ENCODE measurements around the gene APCDD1L.
A peak's percentile ranks its signal among the peaks of the same experiment; 100 is the strongest.
"Not testable (repeated sequence)": the region's sequence is repeated elsewhere in the genome, so short reads cannot be mapped to it uniquely, and the experiment has no call there.

Gene APCDD1L

DNA sequence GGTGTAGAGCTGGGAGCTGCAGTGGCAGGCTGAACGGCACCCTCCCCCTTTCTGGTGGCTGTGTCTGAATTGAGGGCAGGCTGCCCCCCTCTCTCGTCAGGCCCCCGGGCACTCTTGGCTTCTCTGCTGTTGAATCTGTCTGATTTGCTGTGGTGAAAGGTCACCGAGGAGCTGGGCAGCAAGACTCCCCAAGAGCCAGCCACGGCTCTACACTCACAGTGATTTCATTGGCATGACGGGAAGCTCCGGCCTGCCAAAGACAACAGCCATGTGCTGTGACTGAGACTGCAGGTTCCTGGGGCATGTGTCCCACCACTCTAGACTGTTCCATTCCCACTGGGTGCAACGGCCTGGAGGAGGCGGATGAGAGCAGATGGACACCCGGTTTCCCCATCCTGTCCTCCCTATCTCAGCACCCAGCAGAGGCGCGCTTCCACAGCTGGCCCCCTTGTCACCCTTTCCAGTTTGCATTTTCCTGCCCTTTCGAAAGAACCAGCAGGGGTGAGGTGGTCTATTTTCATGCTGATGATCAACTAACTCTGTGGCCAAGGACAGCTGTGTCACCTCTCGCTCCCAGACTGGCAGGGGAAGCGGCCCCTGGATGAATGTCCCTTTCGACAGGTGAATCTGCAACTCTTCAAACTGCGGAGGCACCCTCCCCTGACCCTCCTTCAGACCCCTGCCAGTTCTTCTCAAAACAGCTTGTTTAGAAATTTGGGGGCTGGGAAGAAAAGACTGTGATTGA is 2.2 kb downstream of the APCDD1L start:
- no peak for DNase-seq

- no peak for DNase-seq
Measured at GRCh38 chr20:58511861-58512260, 3.3 kb downstream of the APCDD1L start.

GRCh38 chr20:58511364-58511763 is 3.8 kb downstream of the APCDD1L start:
- peak; percentile 19 for DNase-seq

GRCh38 chr20:58510921-58511320 is 4.3 kb downstream of the APCDD1L start:
- DNase-seq = no peak

DNA sequence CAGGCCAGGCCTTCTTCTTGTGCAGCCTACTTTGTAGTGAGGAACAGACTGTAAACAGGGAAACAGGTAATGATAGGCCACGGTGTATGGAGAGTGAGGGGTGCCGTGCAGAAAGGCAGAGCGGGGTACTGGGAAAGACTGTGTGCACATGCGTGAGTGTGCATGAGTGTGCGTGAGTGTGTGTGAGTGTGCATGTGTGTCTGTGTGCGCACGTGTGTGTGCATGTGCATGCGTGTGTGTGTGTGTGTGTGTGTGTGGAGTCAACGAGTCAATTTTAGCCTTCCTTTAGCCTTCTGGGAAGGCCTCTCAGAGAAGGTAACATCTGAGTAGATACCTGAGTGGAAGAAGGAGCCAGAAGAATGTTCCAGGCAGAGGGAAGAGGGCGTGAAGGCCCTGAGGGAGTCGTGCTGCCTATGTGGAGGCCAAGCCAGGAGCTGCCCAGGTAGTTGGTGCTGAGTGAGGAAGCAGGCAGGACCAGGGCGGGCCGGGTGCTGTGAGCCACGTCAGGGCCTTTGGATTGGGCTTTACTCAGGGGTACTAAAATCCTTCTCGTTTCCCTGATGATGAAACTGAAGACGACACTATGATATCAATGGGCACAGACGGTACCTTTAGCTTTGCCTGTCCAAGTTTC is 6.3 kb downstream of the APCDD1L start:
- no peak for DNase-seq

GRCh38 chr20:58506999-58507398 is 8.2 kb downstream of the APCDD1L start:
- not testable (repeated sequence) for DNase-seq

DNA sequence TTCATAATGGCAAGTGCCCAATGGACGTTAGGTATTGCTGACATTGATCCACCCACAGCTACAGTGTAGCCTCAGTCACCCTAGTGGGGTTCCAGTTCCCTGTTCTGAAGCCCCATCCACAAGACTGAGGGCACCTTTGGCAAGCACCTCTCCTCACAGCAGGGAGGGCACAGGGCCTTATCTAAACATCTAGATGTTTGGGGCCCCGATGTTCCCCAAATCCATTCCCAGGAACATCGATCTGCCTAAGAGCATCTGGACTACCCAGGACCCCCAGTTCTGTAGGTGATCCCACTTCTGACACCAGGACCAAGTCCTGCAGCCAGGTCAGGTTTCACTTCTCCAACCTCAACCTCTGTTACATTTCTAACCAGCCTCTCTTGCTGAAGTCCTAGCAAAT is 10.6 kb downstream of the APCDD1L start:
- DNase-seq = no peak

DNA sequence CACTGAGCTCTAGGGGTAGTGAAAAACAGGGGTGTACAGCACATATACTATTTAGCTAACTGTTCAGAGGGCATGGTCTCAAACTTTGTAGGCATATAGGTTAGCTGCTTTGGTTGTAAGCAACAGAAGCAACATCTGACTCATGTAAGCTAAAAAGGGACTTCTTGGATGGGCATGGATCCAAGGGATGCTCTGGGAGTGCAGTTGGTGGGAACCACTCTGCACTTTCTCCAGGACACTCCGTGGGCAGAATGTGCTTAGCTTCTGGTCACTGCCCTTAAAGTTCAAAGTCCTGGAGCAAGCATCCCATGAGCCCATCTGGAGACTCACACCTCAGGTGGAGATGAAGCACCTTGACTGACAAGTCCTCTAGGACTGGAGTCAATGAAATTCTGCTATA is 11.5 kb downstream of the APCDD1L start:
- no peak for DNase-seq

GRCh38 chr20:58500256-58500655 is 14.9 kb downstream of the APCDD1L start:
- DNase-seq = no peak

DNA sequence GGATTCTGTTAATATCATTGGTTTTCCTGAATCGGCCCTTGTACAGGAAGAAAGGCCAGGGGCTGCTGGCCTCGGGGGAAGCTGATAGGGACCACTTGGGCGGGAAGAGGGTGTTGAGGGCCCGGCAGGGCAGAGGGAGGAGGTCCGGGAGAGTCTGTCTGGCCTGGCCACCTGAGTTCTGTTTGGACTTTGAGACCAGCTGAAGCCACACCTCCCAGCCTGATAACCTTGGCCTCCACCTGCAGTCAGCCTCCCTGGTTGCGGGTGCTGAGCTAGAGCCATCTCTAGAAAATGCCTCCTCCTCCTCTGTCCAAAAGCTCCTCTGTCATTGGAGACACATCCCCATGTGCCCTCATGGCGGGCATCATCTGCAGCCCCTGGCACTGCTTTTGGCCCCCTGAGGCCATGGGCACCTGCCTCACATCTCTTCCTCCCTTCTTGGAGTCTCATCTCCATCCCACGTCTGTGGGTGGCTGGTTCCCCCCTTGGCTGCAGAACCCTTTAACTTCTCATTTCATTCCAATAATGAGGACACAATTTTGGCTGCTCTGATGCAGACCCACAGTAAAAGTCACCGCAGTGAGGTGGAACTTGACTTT is 16.6 kb downstream of the APCDD1L start:
- DNase-seq = no peak

GRCh38 chr20:58497724-58498469 is 17.3 kb downstream of the APCDD1L start:
- no peak for DNase-seq

GRCh38 chr20:58497076-58497641 is 18.0 kb downstream of the APCDD1L start:
- no peak for DNase-seq

DNA sequence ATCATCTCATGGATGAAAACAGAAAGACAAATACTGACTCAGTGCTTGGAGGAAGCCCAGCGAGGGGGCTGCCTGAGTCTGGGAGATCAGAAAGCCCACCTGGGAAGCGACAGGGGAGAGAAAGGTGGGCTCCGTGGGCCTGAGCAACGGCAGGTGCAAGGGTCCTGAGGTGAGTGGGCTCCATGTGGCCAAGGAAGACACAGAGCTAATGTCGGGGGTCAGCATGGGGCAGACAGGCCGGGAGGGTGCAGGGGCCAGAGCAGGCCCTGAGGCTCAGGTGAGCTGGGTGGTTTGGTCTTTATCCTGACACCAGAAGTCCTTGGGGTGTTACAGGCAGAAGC is 18.8 kb downstream of the APCDD1L start:
- no peak for DNase-seq

DNA sequence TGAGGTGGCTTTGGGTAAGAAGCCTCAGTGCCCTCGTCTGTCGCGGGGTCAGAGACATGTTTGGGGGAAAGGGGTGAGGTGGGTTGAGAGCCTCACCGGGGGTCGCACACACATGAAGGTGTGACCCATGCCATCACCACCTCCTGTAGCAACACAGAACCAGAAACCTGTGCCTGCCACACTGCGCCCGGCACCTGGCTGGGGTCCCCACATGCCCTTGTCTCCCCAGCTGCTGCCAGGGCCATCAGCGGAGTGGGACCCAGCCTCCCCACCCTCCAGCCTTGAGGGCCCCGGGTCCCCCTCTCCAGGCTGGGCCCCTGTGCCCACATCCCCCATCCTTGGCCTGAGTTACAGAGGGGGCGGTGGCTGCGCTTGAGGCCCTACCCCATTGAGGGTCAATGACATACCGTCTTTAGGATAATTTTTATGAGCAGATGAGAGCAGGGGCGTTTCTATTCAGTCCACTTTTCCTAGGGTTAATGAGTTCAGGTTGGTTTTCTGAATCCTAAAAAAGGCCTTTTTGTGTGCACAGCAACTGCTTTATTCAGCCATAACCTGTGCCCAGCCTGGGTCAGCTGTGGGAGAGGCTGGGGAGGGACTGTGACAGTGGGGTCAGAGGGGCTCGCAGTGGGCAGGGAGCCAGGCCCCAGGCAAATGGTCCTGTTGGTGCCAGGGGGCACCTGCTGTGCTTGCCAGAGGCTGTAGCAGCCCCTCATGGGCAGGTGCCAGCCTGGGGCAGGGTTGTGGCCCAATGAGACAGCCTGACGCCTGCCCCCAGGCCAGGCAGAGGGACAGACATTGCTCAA is 19.4 kb downstream of the APCDD1L start:
- no peak for DNase-seq

DNA sequence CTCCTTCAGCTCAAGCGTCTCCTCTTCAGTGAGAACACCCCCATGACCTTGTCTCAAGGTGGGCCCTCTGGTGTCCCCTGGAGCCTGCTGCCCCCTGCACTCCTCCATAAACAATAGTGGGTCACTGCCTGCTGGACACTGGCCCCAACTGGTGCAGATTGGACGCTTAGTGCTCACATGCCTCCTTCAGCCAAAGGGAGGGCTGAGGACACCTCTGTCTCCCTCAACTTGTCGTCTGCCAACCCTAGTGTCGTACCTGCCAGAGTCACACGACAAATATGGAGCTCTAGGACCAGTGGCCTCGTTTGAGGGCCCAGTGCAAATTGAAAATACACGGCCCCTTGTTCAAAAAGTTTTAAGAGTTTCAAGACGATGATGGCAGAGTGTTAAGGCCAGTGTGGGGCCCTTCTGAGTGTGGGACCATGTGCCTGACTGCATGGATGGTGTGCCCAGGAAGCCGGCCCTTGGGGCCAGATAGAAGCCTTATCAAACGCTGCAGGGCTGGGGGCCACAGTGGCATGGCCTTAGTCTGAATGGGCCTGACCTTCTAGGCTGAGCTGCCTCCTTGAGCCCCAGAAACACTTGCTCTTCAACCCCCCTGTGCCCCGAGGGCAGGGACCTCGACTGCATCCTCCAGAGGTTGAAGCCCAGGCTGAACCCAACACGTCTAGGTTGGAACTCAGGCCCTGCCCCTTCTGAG is 20.1 kb downstream of the APCDD1L start:
- no peak for DNase-seq

DNA sequence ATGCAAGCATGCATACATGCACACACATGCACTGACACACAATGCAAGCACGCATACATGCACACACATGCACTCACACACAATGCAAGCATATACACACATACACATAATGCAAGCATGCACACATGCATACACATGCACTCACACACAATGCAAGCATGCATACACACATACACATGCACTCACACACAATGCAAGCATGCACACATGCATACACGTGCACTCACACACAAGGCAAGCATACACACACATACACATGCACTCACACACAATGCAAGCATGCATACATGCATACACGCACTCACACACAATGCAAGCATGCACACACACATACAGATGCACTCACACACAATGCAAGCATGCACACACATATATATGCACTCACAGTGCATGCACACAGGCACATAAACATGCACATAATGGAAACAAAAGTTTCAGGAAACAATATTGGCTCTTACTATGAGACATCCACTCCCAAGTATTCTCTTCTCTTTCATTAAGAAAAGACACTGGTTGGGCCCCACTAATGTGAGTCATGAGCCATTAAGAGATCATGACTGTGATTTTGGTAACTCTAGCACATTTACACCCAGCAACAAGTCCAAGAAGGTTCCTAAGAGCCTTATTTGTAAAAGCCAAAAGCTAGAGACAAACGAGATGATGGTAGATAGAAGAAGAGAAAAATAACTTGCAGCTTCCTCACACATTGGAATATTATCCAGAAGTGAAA is 22.2 kb downstream of the APCDD1L start:
- DNase-seq = no peak

GRCh38 chr20:58492074-58492718 is 23.0 kb downstream of the APCDD1L start:
- no peak for DNase-seq

- DNase-seq = no peak
Measured at GRCh38 chr20:58486207-58486606, 29.0 kb downstream of the APCDD1L start.

DNA sequence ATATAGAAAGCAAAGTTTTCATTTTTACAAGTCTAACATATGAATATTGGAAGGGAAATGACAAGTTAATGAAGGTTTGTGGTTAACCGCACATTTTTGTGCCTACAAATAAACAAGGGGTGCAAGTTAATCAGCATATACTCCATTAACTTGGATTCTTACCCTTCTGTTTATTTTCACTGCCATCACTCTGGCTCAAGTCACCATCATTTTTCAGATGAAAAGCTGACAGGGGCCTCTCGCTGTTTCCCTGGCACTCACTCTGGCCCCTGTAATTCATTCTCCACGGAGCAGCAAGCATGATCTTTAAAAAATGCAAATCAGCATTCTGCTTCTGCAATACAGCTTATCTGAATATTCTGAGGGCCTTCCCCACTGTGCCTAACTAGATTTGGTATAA is 29.8 kb downstream of the APCDD1L start:
- DNase-seq = no peak

GRCh38 chr20:58483470-58483869 is 31.7 kb downstream of the APCDD1L start:
- no peak for DNase-seq

- DNase-seq = no peak
Measured at GRCh38 chr20:58483051-58483450, 32.1 kb downstream of the APCDD1L start.
